Astrocyte (in vitro differentiated cells and primary cell): ENCODE measurements around the gene ZBTB7B. TPM values are rescaled to one million over a fixed set of nuclear protein-coding genes. Genes with fewer than 3 reads are reported as not detected.

Experiments used
- DNase-seq: peaks from one replicate; pipeline ENCODE4 v3.0.0-alpha.2; 2010; ENCODE audit warnings: low read depth
- FAIRE-seq: peaks from 2 replicates; lab custom pipeline; 2011; peaks lifted over from hg19 to GRCh38; lab: Jason Lieb, UNC
- H2AFZ ChIP-seq: 2 replicates; pipeline ENCODE4 v1.6.0; 2012; ENCODE audit warnings: low read depth, low read length, inconsistent platforms
- H3K27ac ChIP-seq: 2 replicates; pipeline ENCODE4 v1.5.1; 2011; ENCODE audit warnings: low read depth, low read length, inconsistent platforms
- H3K27me3 ChIP-seq: 2 replicates; pipeline ENCODE4 v1.6.0; 2011; ENCODE audit warnings: low read length, inconsistent platforms; ENCODE audit not compliant: insufficient read depth
- H3K36me3 ChIP-seq: 2 replicates; pipeline ENCODE4 v1.5.1; 2011; ENCODE audit warnings: low read length, inconsistent platforms; ENCODE audit not compliant: insufficient read depth
- H3K4me1 ChIP-seq: 2 replicates; pipeline ENCODE4 v1.5.1; 2011; ENCODE audit warnings: low read length, inconsistent platforms; ENCODE audit not compliant: insufficient read depth
- H3K4me2 ChIP-seq: 2 replicates; pipeline ENCODE4 v1.6.0; 2012; ENCODE audit warnings: low read length, inconsistent platforms
- H3K4me3 ChIP-seq: 2 replicates; pipeline ENCODE4 v1.5.1; 2011; ENCODE audit warnings: low read depth, mild to moderate bottlenecking, low read length, inconsistent platforms; ENCODE audit not compliant: insufficient read depth
- H3K79me2 ChIP-seq: 2 replicates; pipeline ENCODE4 v1.6.0; 2012; ENCODE audit warnings: mild to moderate bottlenecking, low read length, inconsistent platforms; ENCODE audit not compliant: insufficient read depth
- H3K9ac ChIP-seq: 2 replicates; pipeline ENCODE4 v1.6.0; 2012; ENCODE audit warnings: mild to moderate bottlenecking, low read length, inconsistent platforms
- H3K9me3 ChIP-seq: 2 replicates; pipeline ENCODE4 v1.5.1; 2012; ENCODE audit warnings: low read depth, mild to moderate bottlenecking, low read length, inconsistent platforms; ENCODE audit not compliant: insufficient read depth
- H4K20me1 ChIP-seq: 2 replicates; pipeline ENCODE4 v1.6.0; 2012; ENCODE audit warnings: low read length, inconsistent platforms; ENCODE audit not compliant: insufficient read depth
- H3K27ac Mint-ChIP-seq: one replicate; pipeline ENCODE4 v1.8.0; 2021; ENCODE audit warnings: mild to moderate bottlenecking, mixed read lengths; ENCODE audit not compliant: unreplicated experiment
- H3K27me3 Mint-ChIP-seq: one replicate; pipeline ENCODE4 v1.8.0; 2021; ENCODE audit warnings: low read depth, mixed read lengths; ENCODE audit not compliant: unreplicated experiment
- H3K36me3 Mint-ChIP-seq: one replicate; pipeline ENCODE4 v1.8.0; 2021; ENCODE audit warnings: low read depth, mixed read lengths; ENCODE audit not compliant: unreplicated experiment
- H3K4me1 Mint-ChIP-seq: one replicate; pipeline ENCODE4 v1.8.0; 2021; ENCODE audit warnings: low read depth, mixed read lengths; ENCODE audit not compliant: unreplicated experiment
- H3K4me3 Mint-ChIP-seq: one replicate; pipeline ENCODE4 v1.8.0; 2021; ENCODE audit warnings: mild to moderate bottlenecking, moderate library complexity, mixed read lengths; ENCODE audit not compliant: unreplicated experiment
- H3K9me3 Mint-ChIP-seq: one replicate; pipeline ENCODE4 v1.8.0; 2021; ENCODE audit warnings: mild to moderate bottlenecking, mixed read lengths; ENCODE audit not compliant: unreplicated experiment
- CTCF ChIP-seq: IDR thresholded peaks from 2 replicates; pipeline ENCODE4 v1.5.1; 2011; ENCODE audit warnings: low read depth, mild to moderate bottlenecking, inconsistent platforms, low read length, moderate library complexity; ENCODE audit not compliant: insufficient read depth
- EZH2 ChIP-seq: IDR thresholded peaks from 2 replicates; pipeline ENCODE4 v1.6.1; 2012; ENCODE audit warnings: mild to moderate bottlenecking, low read length, inconsistent platforms; ENCODE audit not compliant: insufficient read depth
- total RNA-seq: library from RNA; stranded (reverse); gene quantifications from 2 replicates; pipeline ENCODE4 v1.2.1, GENCODE V29; 2021

Gene ZBTB7B
- total RNA-seq, 1 donor from 2014 or later, result 46.1 TPM

GRCh38 chr1:155035936-155036335, 33.3 kb downstream of the ZBTB7B start:
- H3K9me3 ChIP-seq, result no peaks in the 10 kb centered on the region
- H2AFZ ChIP-seq, result no peak overlapping the region
- peaks cover 4% of the 10 kb centered on the region for H3K4me1 ChIP-seq
- no peaks in the 10 kb centered on the region for H3K79me2 ChIP-seq
- H3K4me3 Mint-ChIP-seq, result no peak overlapping the region
- H3K27me3 ChIP-seq, result peaks cover 10% of the 10 kb centered on the region
- peaks cover 2% of the 10 kb centered on the region for H3K9me3 Mint-ChIP-seq
- peaks cover 23% of the 10 kb centered on the region for H3K27me3 Mint-ChIP-seq
- H3K27ac Mint-ChIP-seq, result no peak overlapping the region
- H3K36me3 Mint-ChIP-seq, result peaks cover 8% of the 10 kb centered on the region
- DNase-seq, result no peak
- H3K4me1 Mint-ChIP-seq, result peaks cover 13% of the 10 kb centered on the region
- H4K20me1 ChIP-seq, result no peaks in the 10 kb centered on the region
- no peaks in the 10 kb centered on the region for H3K36me3 ChIP-seq
- TF ChIP-seq CTCF (no peak), EZH2 (no peak)
- no peak overlapping the region for H3K4me3 ChIP-seq
- FAIRE-seq, result no peak
- H3K4me2 ChIP-seq, result no peak overlapping the region
- no peak overlapping the region for H3K9ac ChIP-seq
- no peak overlapping the region for H3K27ac ChIP-seq

GRCh38 chr1:155037043-155037442, 34.4 kb downstream of the ZBTB7B start:
- H3K4me3 Mint-ChIP-seq, result no peak overlapping the region
- TF ChIP-seq EZH2 (no peak), CTCF (no peak)
- peaks cover 2% of the 10 kb centered on the region for H3K9me3 Mint-ChIP-seq
- H3K9ac ChIP-seq, result no peak overlapping the region
- no peaks in the 10 kb centered on the region for H3K36me3 ChIP-seq
- H3K4me1 Mint-ChIP-seq, result peaks cover 13% of the 10 kb centered on the region
- H4K20me1 ChIP-seq, result no peaks in the 10 kb centered on the region
- H3K4me1 ChIP-seq, result peaks cover 4% of the 10 kb centered on the region
- FAIRE-seq (no peak), DNase-seq (no peak)
- H3K79me2 ChIP-seq, result no peaks in the 10 kb centered on the region
- H3K27me3 Mint-ChIP-seq, result peaks cover 23% of the 10 kb centered on the region
- peaks cover 8% of the 10 kb centered on the region for H3K36me3 Mint-ChIP-seq
- H3K4me3 ChIP-seq, result no peak overlapping the region
- no peak overlapping the region for H3K27ac Mint-ChIP-seq
- H2AFZ ChIP-seq, result no peak overlapping the region
- H3K4me2 ChIP-seq, result no peak overlapping the region
- no peaks in the 10 kb centered on the region for H3K9me3 ChIP-seq
- peaks cover 10% of the 10 kb centered on the region for H3K27me3 ChIP-seq
- H3K27ac ChIP-seq, result no peak overlapping the region

GRCh38 chr1:155037851-155038441, 35.3 kb downstream of the ZBTB7B start:
- Mint-ChIP-seq H3K27me3 (peaks cover 25% of the 10 kb centered on the region), H3K36me3 (peaks cover 8% of the 10 kb centered on the region), H3K4me1 (peaks cover 13% of the 10 kb centered on the region), H3K9me3 (peaks cover 2% of the 10 kb centered on the region), H3K27ac (no peak overlapping the region), H3K4me3 (no peak overlapping the region)
- H3K27ac ChIP-seq, result no peak overlapping the region
- H3K9me3 ChIP-seq, result no peaks in the 10 kb centered on the region
- H3K79me2 ChIP-seq, result no peaks in the 10 kb centered on the region
- no peak overlapping the region for H3K9ac ChIP-seq
- H2AFZ ChIP-seq, result no peak overlapping the region
- no peak for DNase-seq
- H3K27me3 ChIP-seq, result peaks cover 10% of the 10 kb centered on the region
- no peaks in the 10 kb centered on the region for H3K36me3 ChIP-seq
- H3K4me3 ChIP-seq, result no peak overlapping the region
- H4K20me1 ChIP-seq, result no peaks in the 10 kb centered on the region
- no peak overlapping the region for H3K4me2 ChIP-seq
- FAIRE-seq, result no peak
- TF ChIP-seq CTCF (no peak), EZH2 (no peak)
- peaks cover 4% of the 10 kb centered on the region for H3K4me1 ChIP-seq
